HG02884 (cell line): Measurements from ENCODE around the gene GRIA4.
"Not testable (repeated sequence)": the region's sequence is repeated elsewhere in the genome, so short reads cannot be mapped to it uniquely, and the experiment has no call there.

Experiments
- ATAC-seq: cut with Tn5 transposase; IDR thresholded peaks from one replicate; pipeline ENCODE4 v1.9.1; 2021; ENCODE audit warnings: mild to moderate bottlenecking, moderate library complexity; ENCODE audit not compliant: unreplicated experiment

Gene GRIA4

DNA sequence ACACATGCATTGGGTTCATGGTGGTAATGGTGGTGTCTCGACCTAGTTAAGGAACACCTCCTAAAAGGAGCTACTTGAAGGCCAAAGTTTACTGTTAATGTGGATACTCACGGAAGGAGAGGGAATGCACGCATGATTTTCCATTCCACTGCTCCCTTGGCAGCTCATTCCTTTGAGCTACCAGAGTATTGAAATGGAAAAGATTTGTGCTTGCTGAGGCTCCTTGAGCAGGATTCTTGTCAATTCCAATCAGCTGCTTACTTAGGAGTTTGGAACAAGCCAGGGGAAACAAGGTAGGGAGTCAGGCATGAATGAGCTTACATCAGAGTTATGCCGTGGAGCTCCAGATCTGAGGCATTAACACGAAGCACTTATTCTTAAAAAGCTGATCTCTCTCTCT lies 108.8 kb downstream of the GRIA4 start:
- no peak for ATAC-seq

DNA sequence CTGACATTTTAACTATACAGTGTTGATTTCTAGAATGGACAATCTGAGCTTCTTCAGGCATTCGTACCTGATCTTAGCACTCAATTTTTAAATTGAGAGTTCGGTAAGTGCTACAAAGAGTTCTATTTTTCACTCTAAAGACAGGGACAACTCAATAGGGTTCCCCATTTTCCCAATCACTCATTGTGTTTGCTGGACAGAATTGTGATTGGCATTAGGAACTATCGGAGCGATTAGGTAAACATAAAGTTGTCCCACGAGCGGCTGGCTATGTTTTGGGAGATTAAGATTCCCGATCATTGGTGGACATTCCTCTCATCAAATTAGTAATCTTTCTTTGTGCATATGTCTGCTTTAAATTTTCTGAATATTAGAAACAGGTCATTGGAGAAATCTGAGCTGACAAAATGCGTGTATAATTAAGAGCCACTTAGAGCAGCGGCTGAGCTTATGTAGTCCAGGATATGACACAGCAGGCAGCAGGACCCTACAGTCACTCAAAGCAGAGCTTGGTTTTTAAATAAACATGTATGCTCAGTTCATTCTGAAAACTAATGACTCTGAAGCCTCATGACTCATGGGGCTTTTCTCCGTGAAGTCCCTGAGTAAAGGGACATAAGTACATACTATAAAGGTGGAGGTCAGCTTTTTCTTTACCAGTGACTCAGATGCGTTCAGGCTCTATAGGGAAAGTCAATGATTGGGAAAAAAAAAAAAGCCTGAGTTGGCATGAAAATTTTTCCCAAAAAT lies 109.4 kb downstream of the GRIA4 start:
- peak; percentile 79 for ATAC-seq

DNA sequence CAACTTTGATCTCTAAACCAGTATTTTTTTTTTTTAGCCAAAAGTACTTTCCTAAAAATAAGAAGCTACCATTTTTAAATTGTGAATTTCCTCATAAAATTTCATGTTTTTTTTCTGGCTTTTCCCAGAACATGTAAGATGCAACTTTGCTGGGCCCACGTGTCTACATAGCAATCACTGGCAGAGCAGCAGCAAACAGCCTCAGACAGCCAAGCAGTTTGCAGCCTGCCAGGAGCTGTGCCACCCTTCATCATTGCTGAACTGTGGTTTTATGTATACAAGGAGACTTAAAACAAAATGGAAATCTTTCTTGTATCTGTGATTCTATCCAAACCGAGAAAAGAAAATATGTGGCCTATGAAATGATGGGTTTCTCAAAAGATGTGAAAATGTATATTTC lies 110.2 kb downstream of the GRIA4 start:
- ATAC-seq, result no peak

DNA sequence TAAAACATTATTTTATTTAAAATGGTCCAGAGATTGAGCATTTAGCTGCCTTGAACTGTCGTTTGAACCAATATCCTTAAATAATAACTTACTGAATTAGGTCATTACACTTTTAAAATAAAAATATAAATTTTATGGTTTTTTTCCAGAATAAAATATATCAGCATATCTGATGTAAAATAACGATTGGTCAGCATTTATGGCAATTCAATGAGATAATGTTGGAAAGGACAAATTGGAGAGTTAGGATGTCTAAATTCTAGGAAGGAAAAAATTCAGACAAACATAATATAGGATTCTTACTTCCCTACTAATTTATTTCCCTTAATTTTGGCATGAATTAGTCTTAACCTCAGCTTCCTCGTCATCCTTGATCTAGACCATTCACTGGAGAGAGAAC lies 113.4 kb downstream of the GRIA4 start:
- no peak for ATAC-seq

DNA sequence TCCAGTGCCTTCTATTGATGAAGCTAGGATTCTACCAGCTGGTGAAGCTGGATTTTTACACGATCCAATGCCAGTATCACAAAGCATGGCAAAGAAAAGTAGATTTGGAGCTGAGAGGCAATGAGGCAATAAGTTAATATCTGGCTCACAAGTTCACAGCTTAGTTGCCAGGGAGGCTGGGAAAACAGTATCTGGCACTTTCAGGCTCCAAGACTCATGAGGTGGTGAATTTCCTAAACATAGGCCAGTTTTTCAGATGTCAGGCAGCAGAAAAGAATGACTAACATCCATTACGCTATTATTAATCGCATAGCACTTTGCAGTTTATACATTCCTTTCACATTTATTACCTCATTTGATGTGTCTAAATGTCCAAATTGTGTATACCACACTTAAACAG lies 122.7 kb downstream of the GRIA4 start:
- ATAC-seq, result no peak

DNA sequence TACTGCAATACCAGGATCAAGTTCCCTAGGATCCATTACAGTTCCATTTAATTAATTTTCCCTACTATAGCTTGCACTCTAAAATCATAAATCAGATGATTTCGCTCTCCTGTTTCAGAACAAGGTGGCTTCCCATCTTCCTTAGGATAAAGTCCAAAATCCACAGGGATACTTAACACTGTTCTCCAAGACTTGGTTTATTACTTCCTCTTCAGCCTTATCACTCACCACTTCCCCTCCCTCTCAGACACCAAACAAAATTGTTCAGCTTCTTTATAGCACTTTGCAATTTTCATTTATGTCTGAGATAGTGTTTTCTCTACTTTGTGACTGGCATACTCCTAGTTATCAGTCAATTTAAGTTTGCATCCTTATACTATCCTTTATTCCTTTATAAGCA lies 124.6 kb downstream of the GRIA4 start:
- ATAC-seq, result no peak

DNA sequence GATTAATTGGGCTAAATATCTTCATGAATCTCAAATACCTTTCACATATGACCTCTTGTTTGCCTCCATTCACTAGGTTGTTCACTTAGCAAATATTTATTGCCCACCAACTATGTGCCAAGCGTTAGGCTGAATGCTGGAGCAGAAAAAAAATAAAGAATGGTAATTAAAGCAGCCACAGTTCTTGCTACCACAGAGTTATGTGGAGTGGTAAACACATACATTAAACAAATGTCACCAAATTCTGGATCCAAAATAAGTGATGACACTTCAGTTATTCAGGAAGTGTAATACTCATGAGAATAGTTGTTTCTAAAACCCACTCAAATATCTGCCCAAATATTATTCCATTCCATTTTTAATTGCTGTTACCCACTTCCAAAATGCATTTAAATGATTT lies 128.4 kb downstream of the GRIA4 start:
- no peak for ATAC-seq

DNA sequence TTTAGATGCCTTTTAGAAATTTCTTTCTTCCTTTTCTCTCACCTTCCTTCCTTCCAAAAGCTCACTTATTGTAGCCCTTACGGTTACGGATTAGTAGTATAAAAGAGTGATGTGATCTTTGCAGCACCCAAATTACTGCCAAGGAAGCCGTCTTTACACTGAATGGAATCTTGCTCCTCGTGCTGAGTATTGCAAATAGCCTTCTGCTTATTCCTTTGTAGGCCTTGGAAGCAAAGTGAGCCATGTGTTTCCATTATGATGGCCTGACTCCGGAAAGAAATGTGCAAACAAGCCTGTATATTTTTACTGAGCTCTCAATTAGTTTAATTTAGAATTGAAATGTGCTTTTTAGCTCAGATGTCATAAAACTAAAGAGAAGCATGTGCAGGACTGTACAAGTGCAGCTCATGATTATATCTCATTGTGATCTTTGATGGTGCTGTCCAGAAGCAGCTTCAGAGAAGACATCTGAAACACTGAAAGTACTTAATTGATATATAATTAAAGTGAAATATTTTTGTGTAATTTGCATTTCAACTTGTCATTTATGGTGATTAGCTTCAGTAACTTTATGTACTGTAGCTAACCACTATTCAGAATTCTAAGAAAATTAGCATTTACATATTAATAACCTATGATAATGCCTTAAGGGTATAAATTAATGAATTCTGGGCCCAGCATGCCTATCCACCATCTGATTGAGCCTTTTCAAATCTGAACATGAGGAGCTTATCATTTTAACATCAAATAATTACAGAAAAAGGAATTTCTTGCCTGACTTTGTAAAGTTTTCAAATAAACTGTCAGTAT lies 129.3 kb downstream of the GRIA4 start:
- no peak for ATAC-seq

DNA sequence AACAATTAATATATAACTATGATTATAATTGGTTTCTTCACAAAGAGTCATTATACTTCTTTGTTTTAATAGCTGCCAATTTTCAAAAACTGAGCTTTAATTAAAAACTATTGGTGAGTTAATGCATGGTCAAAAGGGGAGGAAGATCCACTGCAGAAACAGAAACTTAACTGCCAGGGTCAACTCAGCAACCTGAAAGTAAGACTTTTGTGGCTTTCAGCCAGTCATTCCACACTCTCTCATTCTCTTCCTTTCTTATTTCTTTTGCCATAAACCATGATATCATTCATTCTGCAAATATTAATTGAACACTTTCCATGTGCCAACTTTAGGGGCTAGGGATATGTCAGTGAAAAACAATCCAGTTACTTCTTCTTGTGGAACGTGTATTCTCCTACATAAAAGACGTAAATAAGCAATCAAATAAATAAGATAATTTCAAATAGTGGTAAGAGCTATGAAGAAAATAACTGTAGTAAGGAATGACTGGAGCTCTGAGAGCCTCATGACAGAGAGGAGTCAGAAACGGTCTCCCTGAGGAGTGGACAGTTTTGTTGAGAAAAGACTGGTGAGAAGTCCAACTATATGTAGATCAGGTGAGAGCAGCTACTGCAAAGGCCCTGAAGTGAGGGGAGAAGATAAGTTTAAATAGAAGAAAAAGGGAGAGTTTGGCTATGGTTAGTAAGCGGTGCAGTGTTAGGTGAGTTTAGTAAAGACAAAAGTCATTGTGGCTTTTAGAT lies 130.5 kb downstream of the GRIA4 start:
- peak; percentile 82 for ATAC-seq

DNA sequence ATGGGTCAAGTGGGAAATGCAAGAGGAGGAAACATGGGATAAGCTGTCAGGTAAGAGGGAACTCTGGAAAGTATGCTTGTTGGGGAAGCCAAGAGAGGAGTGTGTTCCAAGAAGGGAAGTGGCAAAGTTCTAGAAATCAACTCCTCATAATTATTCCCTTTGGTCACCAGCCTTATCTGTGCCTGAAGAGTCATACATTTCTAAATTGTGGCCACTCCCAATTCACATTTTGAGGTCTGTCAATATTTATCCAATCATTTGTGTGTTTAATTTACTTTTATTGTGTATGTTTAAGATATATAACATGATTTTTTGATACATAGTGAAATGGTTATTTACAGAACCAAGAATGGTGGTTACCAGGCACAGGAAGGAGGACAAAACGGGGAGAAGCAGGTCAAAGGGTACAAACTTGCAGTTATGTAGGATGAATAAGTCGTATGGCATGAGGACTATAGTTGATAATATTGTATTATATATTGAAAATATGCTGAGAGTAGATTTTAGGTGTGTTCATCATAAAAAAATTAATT lies 131.7 kb downstream of the GRIA4 start:
- no peak for ATAC-seq

DNA sequence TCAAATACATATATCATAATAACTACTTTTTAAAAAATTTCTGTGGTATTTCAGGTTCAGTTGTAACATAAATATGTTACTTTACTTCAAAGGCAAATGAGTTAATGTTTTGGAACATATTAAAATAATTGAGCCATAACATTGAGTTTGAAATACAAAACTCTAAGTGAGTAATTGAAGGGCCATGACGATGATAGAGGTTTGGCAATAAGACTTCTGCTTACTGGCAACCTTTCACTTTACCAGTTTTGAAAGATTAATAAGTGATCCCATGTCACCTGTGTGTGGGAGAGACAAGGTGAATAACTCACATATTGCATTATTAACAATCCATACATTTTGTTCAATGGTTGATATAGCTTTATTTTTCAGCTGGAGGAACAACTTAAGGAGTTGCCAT lies 144.4 kb downstream of the GRIA4 start:
- no peak for ATAC-seq

DNA sequence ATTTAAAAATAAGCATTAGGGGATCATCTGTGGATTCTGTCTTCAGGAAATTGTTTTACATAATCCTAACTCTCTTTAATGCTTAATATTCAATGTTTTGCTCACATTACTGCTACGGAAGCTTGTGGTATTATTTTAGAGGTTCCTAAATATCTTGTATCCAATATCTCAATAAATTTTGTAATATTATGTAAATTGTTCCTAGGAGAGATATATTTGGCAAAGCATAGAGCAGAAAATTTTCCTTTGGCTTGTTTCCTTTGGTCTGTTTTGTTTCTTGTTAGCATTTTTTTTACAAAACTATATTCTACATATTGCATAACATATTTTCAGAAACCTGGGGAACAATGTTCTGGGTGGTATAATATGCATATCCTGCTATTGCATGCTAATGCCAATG lies 144.8 kb downstream of the GRIA4 start:
- ATAC-seq, result no peak

DNA sequence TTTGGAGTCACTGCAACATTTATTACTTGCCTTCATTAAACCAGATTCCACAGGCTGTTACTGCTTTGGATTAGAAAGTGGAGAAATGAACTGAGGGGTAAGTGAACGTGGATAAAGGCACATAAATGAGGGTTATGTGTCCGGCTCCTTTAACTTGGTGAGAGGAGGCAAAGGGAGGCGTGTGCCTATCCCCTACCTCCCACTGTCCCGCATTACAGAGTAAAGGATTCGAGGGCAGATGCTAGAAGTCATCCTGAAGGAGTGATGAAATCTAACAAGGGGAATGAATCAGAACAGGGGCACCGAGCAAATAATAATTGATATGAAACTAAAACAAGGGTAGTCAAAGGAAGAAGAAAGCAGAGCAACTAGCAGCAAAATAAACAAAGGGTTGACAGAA lies 147.2 kb downstream of the GRIA4 start:
- no peak for ATAC-seq

DNA sequence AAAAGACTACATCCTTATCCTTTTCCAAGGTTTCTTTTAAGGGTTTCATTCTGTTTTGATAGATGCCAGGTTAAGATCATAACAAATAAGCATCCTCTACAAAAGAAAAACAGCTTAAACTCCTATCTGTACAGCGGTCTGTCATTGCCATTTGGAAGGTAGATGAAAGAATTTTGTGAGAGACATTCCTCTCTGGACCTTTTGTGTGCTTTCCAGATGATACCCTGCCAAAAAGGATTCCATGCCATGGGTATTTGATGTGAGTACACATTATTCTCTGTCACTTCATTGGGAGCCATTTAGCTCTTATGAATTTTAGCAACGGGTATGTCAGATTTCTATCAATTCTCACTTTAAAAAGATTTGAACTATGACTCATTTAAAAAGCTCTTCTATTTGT lies 153.7 kb downstream of the GRIA4 start:
- no peak for ATAC-seq

DNA sequence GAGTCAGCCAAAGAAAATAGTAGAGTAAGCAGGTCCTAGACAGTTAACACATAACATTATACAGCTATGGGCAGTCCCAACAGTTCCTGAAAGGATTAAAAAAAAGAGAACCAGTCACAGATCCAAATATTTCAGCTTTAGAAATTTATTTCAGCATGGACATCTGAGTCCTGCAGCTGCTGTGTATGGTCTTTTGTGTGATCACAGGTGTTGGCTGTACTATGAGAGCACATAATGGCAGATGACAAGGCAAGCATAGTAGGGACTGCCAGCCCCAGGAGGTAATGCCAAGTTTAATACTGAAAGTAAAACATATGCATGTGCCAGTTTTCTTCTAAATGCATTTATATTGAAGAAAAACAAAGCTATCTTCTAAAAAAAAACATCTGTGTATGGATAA lies 158.1 kb downstream of the GRIA4 start:
- no peak for ATAC-seq

DNA sequence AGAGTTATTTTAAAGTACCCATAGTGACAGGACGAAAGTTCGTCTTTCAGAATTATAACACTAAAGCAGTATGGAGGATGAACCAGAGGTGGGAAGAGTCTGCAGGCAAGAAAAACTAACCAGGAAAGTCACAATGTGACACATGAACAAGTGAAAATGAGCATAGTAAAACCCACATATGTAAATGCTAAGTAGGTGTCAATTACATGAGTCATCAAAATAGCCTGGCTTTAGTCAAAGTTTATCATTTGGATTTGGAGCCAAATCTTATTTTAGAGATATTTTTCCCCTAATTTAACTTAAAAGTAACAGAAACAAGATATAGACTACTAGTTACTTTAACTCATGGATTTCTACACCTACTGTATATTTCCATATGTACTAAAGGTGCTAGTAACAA lies 159.8 kb downstream of the GRIA4 start:
- ATAC-seq, result no peak

DNA sequence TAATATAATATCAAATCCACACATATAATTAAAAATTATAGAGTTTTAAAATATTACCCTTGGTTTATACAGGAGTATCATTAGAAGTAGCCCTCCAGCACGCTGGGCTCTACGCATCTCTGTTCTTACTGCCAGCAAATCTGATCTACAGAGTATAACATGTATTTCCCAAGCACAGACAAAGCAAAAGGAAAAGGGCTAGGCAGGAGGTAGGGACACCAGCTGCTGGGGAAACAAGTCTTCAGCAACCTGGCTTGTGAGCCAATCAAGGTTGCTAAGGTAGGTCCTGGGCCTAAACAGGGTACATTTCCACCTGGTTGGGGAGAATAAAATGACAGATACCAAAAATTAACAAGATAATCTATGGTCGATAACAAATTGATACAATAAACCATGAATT lies 163.6 kb downstream of the GRIA4 start:
- ATAC-seq, result not testable (repeated sequence)

DNA sequence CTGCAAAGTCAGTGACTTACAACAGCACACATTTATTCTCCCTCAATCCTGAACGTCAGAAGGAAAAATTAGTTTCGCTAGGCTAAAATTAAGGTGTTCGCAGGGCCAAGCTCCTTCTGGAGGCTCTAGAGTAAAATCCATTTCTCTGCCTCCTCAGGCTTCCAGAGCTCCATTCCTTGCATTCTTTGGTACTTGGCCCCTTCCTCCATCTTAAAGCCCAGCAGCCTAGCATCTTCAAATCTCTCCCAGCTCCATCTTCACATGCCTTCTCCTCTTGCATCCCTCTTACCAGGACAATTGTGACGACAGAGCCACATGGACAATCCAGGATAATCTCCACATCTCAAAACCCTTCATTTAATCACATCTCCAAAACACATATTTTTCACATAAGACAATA lies 165.0 kb downstream of the GRIA4 start:
- ATAC-seq, result no peak

DNA sequence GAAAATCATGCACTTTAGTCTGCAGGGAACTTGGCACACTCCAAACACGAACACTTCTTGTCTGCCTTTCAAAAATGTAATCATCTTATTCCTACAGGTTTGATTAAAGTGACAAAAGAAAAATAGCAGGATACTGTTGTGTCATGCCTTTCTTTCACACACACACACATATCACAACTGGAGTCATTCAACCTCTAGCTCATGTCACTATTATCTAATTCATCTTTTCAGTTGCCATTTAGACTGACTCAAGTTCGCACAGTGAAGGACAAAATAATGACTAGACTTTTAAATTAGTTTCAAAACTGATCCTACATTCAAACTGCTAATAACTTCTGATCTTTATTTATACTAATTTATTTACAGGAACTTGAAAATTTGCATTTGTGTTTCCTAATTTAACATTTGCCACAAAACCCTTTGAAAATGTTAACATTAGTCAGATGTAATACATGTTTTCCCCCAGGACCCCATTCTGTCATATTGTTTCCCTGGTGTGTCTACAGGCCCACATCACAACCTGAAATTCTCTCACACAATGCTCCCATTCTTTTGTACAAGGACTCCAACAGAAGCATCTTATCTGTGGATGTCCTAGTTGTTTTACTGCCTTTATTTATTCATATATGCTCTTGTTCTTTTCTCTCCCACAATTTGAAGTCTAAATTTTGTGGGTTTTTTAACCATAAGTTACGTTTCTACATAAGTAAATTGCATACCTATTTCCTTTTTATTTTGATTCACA lies 171.1 kb downstream of the GRIA4 start:
- no peak for ATAC-seq

DNA sequence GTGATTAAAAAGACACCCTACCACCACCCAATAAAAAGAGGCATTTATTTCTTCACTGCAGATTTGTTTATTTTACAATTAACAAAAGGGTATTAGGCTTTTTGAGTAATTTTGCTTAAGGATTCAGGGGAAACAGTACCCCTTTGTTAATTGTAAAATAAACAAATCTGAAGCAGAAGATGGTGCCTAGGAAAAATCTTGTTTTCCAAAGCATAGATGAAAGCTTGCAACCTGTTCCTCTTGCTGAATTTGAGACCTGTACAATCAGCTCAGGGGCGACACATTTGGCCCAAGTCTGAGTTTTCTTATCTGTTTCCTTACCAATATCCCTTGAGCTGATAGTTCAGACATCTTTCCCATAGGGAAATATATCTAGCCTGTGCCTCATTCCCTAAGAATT lies 171.9 kb downstream of the GRIA4 start:
- ATAC-seq, result no peak

DNA sequence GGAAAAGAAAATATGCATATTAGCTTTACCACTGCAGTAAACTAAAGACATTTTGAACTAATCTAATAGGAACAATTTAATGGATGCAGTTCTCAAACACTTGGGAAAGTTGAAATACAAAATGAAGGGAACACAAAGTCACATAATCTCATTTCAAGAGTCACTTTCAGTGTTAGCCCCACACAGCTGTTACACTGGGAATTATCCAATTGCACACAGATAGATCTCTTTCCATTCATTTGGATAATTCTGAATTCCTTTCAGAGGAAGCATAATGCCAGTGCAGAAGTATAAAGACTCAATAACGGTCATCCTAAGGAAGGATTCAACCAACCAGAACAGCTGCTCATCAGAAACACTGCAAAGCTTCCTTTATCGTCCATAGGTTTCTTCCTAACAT lies 173.3 kb downstream of the GRIA4 start:
- ATAC-seq, result no peak
